OCI-LY7 (cell line): ENCODE measurements around the gene ACVR2A. TPM values are rescaled to one million over a fixed set of nuclear protein-coding genes. Genes with fewer than 3 reads are reported as not detected.

Experiments used
- BruUV-seq: library from RNA; stranded (reverse); fragments of 400-500 nt; replicated peaks from 2 replicates; lab custom pipeline; 2021; lab: Mats Ljungman, UMichigan
- CTCF ChIA-PET: fragments of 300-600 bp; sonication (Branson Sonifier 250); formaldehyde crosslinking; loops from one replicate; lab custom pipeline; 2022; ENCODE audit warnings: antibody characterized with exemption; ENCODE audit not compliant: unreplicated experiment; lab: Charles Lee
- POLR2A ChIA-PET: fragments of 300-600 bp; sonication (Branson Sonifier 250); formaldehyde crosslinking; loops from one replicate; lab custom pipeline; 2022; ENCODE audit warnings: antibody characterized with exemption; lab: Charles Lee
- DNase-seq: peaks from one replicate; pipeline ENCODE4 v3.0.0-alpha.2; 2015; ENCODE audit warnings: low spot score
- H2AFZ ChIP-seq: fragments of 200-600 bp; sonication (generic), shearing (Covaris generic); 2 replicates; pipeline ENCODE4 v1.6.1; 2014; ENCODE audit warnings: mild to moderate bottlenecking, antibody characterized with exemption, low read length, moderate library complexity
- H3K27ac ChIP-seq: fragments of 200-600 bp; sonication (generic); 2 replicates; pipeline ENCODE4 v1.5.1; 2014; ENCODE audit warnings: mixed run types, low read depth, mild to moderate bottlenecking, moderate library complexity, low read length, inconsistent platforms; ENCODE audit not compliant: poor library complexity, severe bottlenecking
- H3K36me3 ChIP-seq: fragments of 200-600 bp; sonication (generic); 2 replicates; pipeline ENCODE4 v1.6.1; 2014; ENCODE audit warnings: mild to moderate bottlenecking, antibody characterized with exemption, low read length, moderate library complexity, mixed read lengths; ENCODE audit not compliant: insufficient read depth
- H3K4me1 ChIP-seq: fragments of 200-600 bp; sonication (generic); 2 replicates; pipeline ENCODE4 v1.5.1; 2014; ENCODE audit warnings: mild to moderate bottlenecking, low read length; ENCODE audit not compliant: insufficient read depth, poor library complexity, severe bottlenecking
- H3K4me2 ChIP-seq: fragments of 200-600 bp; sonication (generic); 2 replicates; pipeline ENCODE4 v1.6.1; 2014; ENCODE audit warnings: mild to moderate bottlenecking, low read length
- H3K4me3 ChIP-seq: fragments of 200-600 bp; sonication (generic); 2 replicates; pipeline ENCODE4 v1.5.1; 2014; ENCODE audit warnings: mild to moderate bottlenecking, low read depth, low read length; ENCODE audit not compliant: poor library complexity, severe bottlenecking
- H3K79me2 ChIP-seq: fragments of 200-600 bp; sonication (generic); 2 replicates; pipeline ENCODE4 v1.6.1; 2016; ENCODE audit warnings: low read depth, mild to moderate bottlenecking, low read length, moderate library complexity, mixed read lengths; ENCODE audit not compliant: insufficient read depth
- H3K9me2 ChIP-seq: fragments of 200-600 bp; sonication (generic); 2 replicates; pipeline ENCODE4 v1.6.1; 2016; ENCODE audit warnings: mild to moderate bottlenecking, low read length, mixed read lengths; ENCODE audit not compliant: insufficient read depth
- H3K9me3 ChIP-seq: fragments of 200-600 bp; sonication (generic); 2 replicates; pipeline ENCODE4 v1.6.1; 2014; ENCODE audit warnings: mild to moderate bottlenecking, mixed run types, low read length, mixed read lengths
- H4K20me1 ChIP-seq: fragments of 200-600 bp; sonication (generic); 2 replicates; pipeline ENCODE4 v1.6.1; 2014; ENCODE audit warnings: mild to moderate bottlenecking, antibody characterized with exemption, low read length, moderate library complexity, mixed read lengths; ENCODE audit not compliant: insufficient read depth
- EZH2phosphoT487 ChIP-seq: fragments of 200-600 bp; sonication (generic); IDR thresholded peaks from 2 replicates; pipeline ENCODE4 v1.6.1; 2018; ENCODE audit warnings: low read depth, borderline replicate concordance, mild to moderate bottlenecking, mixed run types, antibody characterized with exemption, low read length, moderate library complexity, mixed read lengths
- intact Hi-C: fragments of 100-400 bp; cut with micrococcal nuclease; formaldehyde crosslinking; loops from one replicate; pipeline ENCODE4 v1.10.0; 2022; ENCODE audit not compliant: unreplicated experiment
- total RNA-seq, 2 experiments: library from RNA; depleted of rRNA in 1 of 2; stranded (reverse); fragments of >200 nt in 1 of 2; shearing (Covaris generic) in 1 of 2; gene quantifications; 2 replicates each; pipeline ENCODE4 v1.2.3, GENCODE V29; 2014 to 2022
- TF ChIP-seq, protein P1 (sequence below): fragments of 200-600 bp; sonication (generic); conservative IDR thresholded peaks from 2 replicates; pipeline ENCODE4 v1.5.1; 2014; ENCODE audit warnings: mild to moderate bottlenecking, antibody characterized with exemption, low read length, moderate library complexity, mixed read lengths

ACVR2A gene
- total RNA-seq, 2 experiments from 2014 or later, result 1.5 to 2.5 TPM

DNA sequence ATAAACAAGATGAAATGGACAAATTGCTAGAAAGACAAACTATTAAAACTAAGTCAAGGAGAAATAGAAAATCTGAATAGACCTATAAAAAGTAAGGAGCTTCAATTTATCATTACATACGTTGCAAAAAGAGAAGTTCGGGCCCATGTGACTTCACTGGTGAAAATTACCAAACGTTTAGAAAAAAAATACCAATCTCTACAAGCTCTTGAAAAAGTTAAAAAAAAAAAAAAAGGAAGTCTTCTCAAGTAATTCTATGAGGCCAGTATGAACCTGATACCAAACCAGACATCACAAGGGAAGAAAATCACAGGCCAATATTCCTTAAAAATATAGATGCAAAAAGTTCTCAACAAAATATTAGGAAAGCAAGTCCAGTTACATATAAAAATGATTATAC is 20.2 kb upstream of the ACVR2A start:
- H3K4me2 ChIP-seq, result no peak overlapping the region
- no TSS peak for BruUV-seq
- TF ChIP-seq EZH2phosphoT487, result no peak
- TF ChIP-seq, protein P1, sequence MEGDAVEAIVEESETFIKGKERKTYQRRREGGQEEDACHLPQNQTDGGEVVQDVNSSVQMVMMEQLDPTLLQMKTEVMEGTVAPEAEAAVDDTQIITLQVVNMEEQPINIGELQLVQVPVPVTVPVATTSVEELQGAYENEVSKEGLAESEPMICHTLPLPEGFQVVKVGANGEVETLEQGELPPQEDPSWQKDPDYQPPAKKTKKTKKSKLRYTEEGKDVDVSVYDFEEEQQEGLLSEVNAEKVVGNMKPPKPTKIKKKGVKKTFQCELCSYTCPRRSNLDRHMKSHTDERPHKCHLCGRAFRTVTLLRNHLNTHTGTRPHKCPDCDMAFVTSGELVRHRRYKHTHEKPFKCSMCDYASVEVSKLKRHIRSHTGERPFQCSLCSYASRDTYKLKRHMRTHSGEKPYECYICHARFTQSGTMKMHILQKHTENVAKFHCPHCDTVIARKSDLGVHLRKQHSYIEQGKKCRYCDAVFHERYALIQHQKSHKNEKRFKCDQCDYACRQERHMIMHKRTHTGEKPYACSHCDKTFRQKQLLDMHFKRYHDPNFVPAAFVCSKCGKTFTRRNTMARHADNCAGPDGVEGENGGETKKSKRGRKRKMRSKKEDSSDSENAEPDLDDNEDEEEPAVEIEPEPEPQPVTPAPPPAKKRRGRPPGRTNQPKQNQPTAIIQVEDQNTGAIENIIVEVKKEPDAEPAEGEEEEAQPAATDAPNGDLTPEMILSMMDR, result no peak

DNA sequence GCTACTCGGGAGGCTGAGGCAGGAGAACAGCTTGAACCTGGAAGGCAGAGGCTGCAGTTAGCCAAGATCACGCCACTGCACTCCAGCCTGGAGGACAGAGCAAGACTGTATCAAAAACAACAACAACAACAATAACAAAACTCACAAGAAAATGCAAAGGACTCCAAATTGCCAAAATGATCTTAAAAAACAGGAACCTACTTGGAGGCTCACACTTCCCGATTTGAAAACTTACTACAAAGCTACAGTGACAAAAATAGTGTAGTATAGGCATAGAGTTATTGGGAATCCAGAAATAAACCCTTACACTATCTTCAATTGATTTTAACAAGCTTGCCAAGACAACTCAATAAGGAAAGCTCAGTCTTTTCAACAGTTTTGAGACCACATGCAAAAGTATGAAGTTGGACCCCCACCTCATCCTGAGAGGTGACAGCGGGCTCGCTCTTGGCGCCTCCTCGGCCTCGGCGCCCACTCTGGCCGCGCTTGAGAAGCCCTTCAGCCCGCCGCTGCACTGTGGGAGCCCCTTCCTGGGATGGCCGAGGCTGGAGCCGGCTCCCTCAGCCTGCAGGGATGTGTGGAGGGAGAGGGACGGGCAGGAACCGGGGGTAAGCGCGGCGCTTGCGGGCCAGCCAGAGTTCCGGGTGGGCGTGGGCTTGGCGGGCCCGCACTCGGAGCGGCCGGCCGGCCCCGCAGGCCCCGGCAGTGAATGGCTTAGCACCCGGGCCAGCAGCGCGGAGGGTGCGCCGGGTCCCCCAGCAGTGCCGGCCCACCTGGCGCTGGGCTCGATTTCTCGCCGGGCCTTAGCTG is 18.3 kb upstream of the ACVR2A start:
- no peak for DNase-seq
- H3K27ac ChIP-seq, result no peak overlapping the region
- H3K9me2 ChIP-seq, result peaks cover 4% of the 10 kb centered on the region; the same call in 1 of the 2 replicates
- ChIA-PET POLR2A (no interaction called here), CTCF (no interaction called here)
- H3K4me2 ChIP-seq, result no peak overlapping the region
- no peaks in the 10 kb centered on the region for H3K79me2 ChIP-seq
- no peak overlapping the region for H2AFZ ChIP-seq
- intact Hi-C loops, result no loop called here
- H3K9me3 ChIP-seq, result no peaks in the 10 kb centered on the region
- no peak overlapping the region for H3K4me3 ChIP-seq
- TF ChIP-seq EZH2phosphoT487, result no peak
- TF ChIP-seq, protein P1, result no peak
- H3K36me3 ChIP-seq, result no peaks in the 10 kb centered on the region
- no TSS peak for BruUV-seq
- no peaks in the 10 kb centered on the region for H3K4me1 ChIP-seq
- H4K20me1 ChIP-seq, result no peaks in the 10 kb centered on the region

More for the DNA sequence above, 20.2 kb upstream of the ACVR2A start:
- Histone ChIP-seq H3K9me2 (no peaks in the 10 kb centered on the region), H3K36me3 (no peaks in the 10 kb centered on the region), H3K79me2 (no peaks in the 10 kb centered on the region), H3K27ac (no peak overlapping the region), H3K9me3 (no peaks in the 10 kb centered on the region), H4K20me1 (no peaks in the 10 kb centered on the region), H3K4me3 (no peak overlapping the region), H3K4me1 (no peaks in the 10 kb centered on the region), H2AFZ (no peak overlapping the region)
- no peak for DNase-seq
- POLR2A ChIA-PET, result no interaction called here
- CTCF ChIA-PET, result no interaction called here
- intact Hi-C loops, result no loop called here

DNA sequence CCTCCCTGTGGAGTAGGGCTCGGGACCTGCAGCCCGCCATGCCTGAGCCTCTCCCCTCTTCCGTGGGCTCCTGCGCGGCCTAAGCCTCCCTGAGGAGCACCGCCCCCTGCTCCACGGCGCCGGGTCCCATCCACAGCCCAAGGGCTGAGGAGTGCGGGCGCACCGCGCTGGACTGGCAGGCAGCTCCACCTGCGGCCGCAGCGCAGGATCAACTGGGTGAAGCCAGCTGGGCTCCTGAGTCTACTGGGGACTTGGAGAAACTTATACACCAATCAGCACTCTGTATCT is 17.8 kb upstream of the ACVR2A start:
- Histone ChIP-seq H3K4me2 (no peak overlapping the region), H3K27ac (no peak overlapping the region), H3K9me3 (no peaks in the 10 kb centered on the region), H3K79me2 (no peaks in the 10 kb centered on the region), H2AFZ (no peak overlapping the region), H3K4me3 (no peak overlapping the region), H3K4me1 (no peaks in the 10 kb centered on the region), H3K9me2 (peaks cover 4% of the 10 kb centered on the region; the same call in 1 of the 2 replicates), H3K36me3 (no peaks in the 10 kb centered on the region), H4K20me1 (no peaks in the 10 kb centered on the region)
- DNase-seq, result no peak
- no peak for TF ChIP-seq EZH2phosphoT487
- TF ChIP-seq, protein P1, result no peak
- CTCF ChIA-PET, result no interaction called here
- no TSS peak for BruUV-seq
- intact Hi-C loops, result no loop called here
- POLR2A ChIA-PET, result no interaction called here
